HEK293 (cell line): ENCODE data around the gene RPS21.

ENCODE experiments used
- CTCF ChIA-PET: fragments of 350-600 bp; formaldehyde crosslinking; extraction: SDS; loops from one replicate; lab custom pipeline; 2021; ENCODE audit warnings: antibody characterized with exemption; lab: Yijun Ruan, JAX
- POLR2A ChIA-PET: fragments of 300-600 bp; formaldehyde crosslinking; extraction: SDS; loops from one replicate; lab custom pipeline; 2020; ENCODE audit warnings: antibody characterized with exemption, inconsistent platforms; lab: Yijun Ruan, JAX
- H3K27ac ChIP-seq: fragments of 200-500 bp; sonication (Bioruptor generic); 2 replicates; pipeline ENCODE4 v1.5.1; 2014; ENCODE audit warnings: low read depth, low read length, control low read depth, inconsistent platforms; ENCODE audit errors: extremely low read depth
- H3K36me3 ChIP-seq, 2 experiments: fragments of 200-500 bp in 1 of 2; sonication (Bioruptor generic) in 1 of 2; 1 replicate in 1 of 2; 2 replicates in 1 of 2; pipeline ENCODE4 v1.5.1; 2014 to 2017; ENCODE audit warnings: inconsistent platforms in 2 of 2, low read length in 2 of 2; ENCODE audit not compliant: control insufficient read depth in 2 of 2, insufficient read depth in 1 of 2
- H3K4me1 ChIP-seq: fragments of 200-500 bp; sonication (Bioruptor generic); 2 replicates; pipeline ENCODE4 v1.5.1; 2014; ENCODE audit warnings: mild to moderate bottlenecking, low read length, inconsistent platforms; ENCODE audit not compliant: control insufficient read depth, insufficient read depth
- H3K4me3 ChIP-seq: 2 replicates; pipeline ENCODE4 v1.5.1; 2011; ENCODE audit warnings: low read depth, mild to moderate bottlenecking, control low read depth, low read length, moderate library complexity
- H3K9me3 ChIP-seq: fragments of 200-500 bp; sonication (Bioruptor generic); 2 replicates; pipeline ENCODE4 v1.5.1; 2014; ENCODE audit warnings: low read depth, low read length, inconsistent platforms; ENCODE audit not compliant: control insufficient read depth, insufficient read depth
- AEBP2 ChIP-seq: fragments of 450-650 bp; formaldehyde crosslinking; IDR thresholded peaks from 2 replicates; pipeline ENCODE4 v1.5.1; 2016; ENCODE audit warnings: missing biosample characterization, missing genetic modification characterization, borderline replicate concordance
- GLI2 ChIP-seq: fragments of 450-650 bp; formaldehyde crosslinking; IDR thresholded peaks from 2 replicates; pipeline ENCODE4; 2017; ENCODE audit warnings: missing biosample characterization, missing genetic modification characterization, low read depth, borderline replicate concordance
- GLIS1 ChIP-seq: fragments of 450-650 bp; formaldehyde crosslinking; IDR thresholded peaks from 2 replicates; pipeline ENCODE4 v1.5.1; 2016; ENCODE audit warnings: missing biosample characterization, missing genetic modification characterization
- GLIS2 ChIP-seq: fragments of 450-650 bp; formaldehyde crosslinking; IDR thresholded peaks from 2 replicates; pipeline ENCODE4 v1.5.1; 2016; ENCODE audit warnings: missing biosample characterization, missing genetic modification characterization
- IKZF3 ChIP-seq: fragments of 450-650 bp; IDR thresholded peaks from 2 replicates; pipeline ENCODE4 v1.5.0; 2018; ENCODE audit warnings: missing biosample characterization, mild to moderate bottlenecking, missing genetic modification characterization, moderate library complexity
- PRDM10 ChIP-seq: fragments of 450-650 bp; formaldehyde crosslinking; IDR thresholded peaks from 2 replicates; pipeline ENCODE4 v1.5.1; 2016; ENCODE audit warnings: missing biosample characterization, missing genetic modification characterization
- SALL2 ChIP-seq: fragments of 450-650 bp; formaldehyde crosslinking; IDR thresholded peaks from 2 replicates; pipeline ENCODE4 v1.5.0; 2017; ENCODE audit warnings: missing biosample characterization, mild to moderate bottlenecking, missing genetic modification characterization, borderline replicate concordance
- ZBTB20 ChIP-seq: fragments of 450-650 bp; formaldehyde crosslinking; IDR thresholded peaks from 2 replicates; pipeline ENCODE4 v1.5.1; 2016; ENCODE audit warnings: missing biosample characterization, missing genetic modification characterization
- ZNF138 ChIP-seq: fragments of 450-650 bp; formaldehyde crosslinking; IDR thresholded peaks from 2 replicates; pipeline ENCODE4 v1.5.1; 2016; ENCODE audit warnings: missing biosample characterization, missing genetic modification characterization, borderline replicate concordance
- ZNF16 ChIP-seq: fragments of 450-650 bp; formaldehyde crosslinking; IDR thresholded peaks from 2 replicates; pipeline ENCODE4 v1.5.1; 2016; ENCODE audit warnings: low read depth, missing biosample characterization, missing genetic modification characterization
- ZNF2 ChIP-seq: fragments of 450-650 bp; formaldehyde crosslinking; IDR thresholded peaks from 2 replicates; pipeline ENCODE4 v1.5.1; 2016; ENCODE audit warnings: missing biosample characterization, missing genetic modification characterization
- ZNF239 ChIP-seq: fragments of 450-650 bp; formaldehyde crosslinking; IDR thresholded peaks from 2 replicates; pipeline ENCODE4 v1.5.1; 2016; ENCODE audit warnings: missing biosample characterization, missing genetic modification characterization
- ZNF449 ChIP-seq: fragments of 450-650 bp; formaldehyde crosslinking; IDR thresholded peaks from 2 replicates; pipeline ENCODE4 v1.5.1; 2017; ENCODE audit warnings: missing biosample characterization, mild to moderate bottlenecking, missing genetic modification characterization, moderate library complexity
- ZNF629 ChIP-seq: fragments of 450-650 bp; formaldehyde crosslinking; IDR thresholded peaks from 2 replicates; pipeline ENCODE4 v1.5.1; 2017; ENCODE audit warnings: missing biosample characterization, missing genetic modification characterization
- ZXDB ChIP-seq: fragments of 450-650 bp; formaldehyde crosslinking; IDR thresholded peaks from 2 replicates; pipeline ENCODE4 v1.5.1; 2016; ENCODE audit warnings: missing biosample characterization, missing genetic modification characterization

RPS21 gene

GRCh38 chr20:62413896-62414481 lies 27.1 kb downstream of the RPS21 start (continued):
- TF ChIP-seq AEBP2 (tag by site-specific recombination) (no peak), ZNF629 (tag by site-specific recombination) (no peak), IKZF3 (tag by site-specific recombination) (no peak), SALL2 (tag by site-specific recombination) (no peak), ZBTB20 (tag by site-specific recombination) (no peak), ZNF16 (tag by site-specific recombination) (no peak), ZXDB (tag by site-specific recombination) (no peak), PRDM10 (tag by site-specific recombination) (no peak)

- H3K9me3 ChIP-seq: no peaks in the 10 kb centered on the region
- no peak overlapping the region for H3K27ac ChIP-seq
- H3K36me3 ChIP-seq: no peaks in the 10 kb centered on the region
- ChIA-PET POLR2A (interaction anchor here (0.6 kb wide), 1 partner anchor 879 kb away, joined by 3 read pairs; no protein-coding TSS in a partner anchor), CTCF (interaction anchor here (0.6 kb wide), 1 partner anchor 212 kb away, joined by 3 read pairs; no protein-coding TSS in a partner anchor)
- no peaks in the 10 kb centered on the region for H3K4me1 ChIP-seq
- peak; percentile 58 for TF ChIP-seq GLIS2 (tag by site-specific recombination)
- TF ChIP-seq ZNF138 (tag by site-specific recombination): no peak
- no peak overlapping the region for H3K4me3 ChIP-seq
Observed at GRCh38 chr20:62415354-62416111, 28.6 kb downstream of the RPS21 start.

GRCh38 chr20:62416651-62417637 lies 30.0 kb downstream of the RPS21 start:
- no peak for TF ChIP-seq GLI2 (tag by site-specific recombination)
- TF ChIP-seq ZNF239 (tag by site-specific recombination): peak; percentile 82; the same call in 1 of the 2 replicates
- no peak for TF ChIP-seq ZNF2 (tag by site-specific recombination)
- no peak for TF ChIP-seq GLIS1 (tag by site-specific recombination)
- no peak for TF ChIP-seq ZNF449 (tag by site-specific recombination)
- TF ChIP-seq, all 188 proteins: peak for 1
- Histone ChIP-seq H3K36me3 (no peaks in the 10 kb centered on the region), H3K9me3 (no peaks in the 10 kb centered on the region), H3K4me1 (no peaks in the 10 kb centered on the region), H3K4me3 (no peak overlapping the region), H3K27ac (no peak overlapping the region)
- CTCF ChIA-PET: no interaction called here
- POLR2A ChIA-PET: no interaction called here
